Cerebellar nuclear complex (tissue), 1 donor: Measurements from ENCODE around the gene SLC16A12.

Experiments used
- DNase-seq, 2 experiments: peaks; one replicate each; lab custom pipeline; 2025; lab: John Stamatoyannopoulos, UW

The SLC16A12 gene

GRCh38 chr10:89505640-89506275 is 29.6 kb downstream of the SLC16A12 start:
- no peak for DNase-seq

- DNase-seq = no peak
These were observed 30.7 kb downstream of the SLC16A12 start for GRCh38 chr10:89504691-89505090.

- DNase-seq = no peak
These were observed 31.6 kb downstream of the SLC16A12 start for GRCh38 chr10:89503652-89504370.

- DNase-seq = no peak
These were observed 32.2 kb downstream of the SLC16A12 start for GRCh38 chr10:89503151-89503550.

- DNase-seq = no peak
These were observed 32.8 kb downstream of the SLC16A12 start for GRCh38 chr10:89502549-89502948.

GRCh38 chr10:89494575-89494974 is 40.8 kb downstream of the SLC16A12 start:
- no peak for DNase-seq

- no peak for DNase-seq
These were observed 41.3 kb downstream of the SLC16A12 start for GRCh38 chr10:89494068-89494467.

- no peak for DNase-seq
These were observed 43.5 kb downstream of the SLC16A12 start for GRCh38 chr10:89491932-89492331.

GRCh38 chr10:89490596-89491335 is 44.6 kb downstream of the SLC16A12 start:
- DNase-seq = no peak

- no peak for DNase-seq
These were observed 53.1 kb downstream of the SLC16A12 start for GRCh38 chr10:89482256-89482655.

- no peak for DNase-seq
These were observed 53.7 kb downstream of the SLC16A12 start for GRCh38 chr10:89481662-89482061.

- no peak for DNase-seq
These were observed 55.5 kb downstream of the SLC16A12 start for GRCh38 chr10:89479771-89480446.

- DNase-seq = no peak
These were observed 56.4 kb downstream of the SLC16A12 start for GRCh38 chr10:89478739-89479654.

GRCh38 chr10:89478085-89478738 is 57.2 kb downstream of the SLC16A12 start:
- no peak for DNase-seq

- no peak for DNase-seq
These were observed 59.2 kb downstream of the SLC16A12 start for GRCh38 chr10:89476150-89476549.

- DNase-seq = no peak
These were observed 59.8 kb downstream of the SLC16A12 start for GRCh38 chr10:89475591-89475998.

GRCh38 chr10:89475125-89475524 is 60.3 kb downstream of the SLC16A12 start:
- no peak for DNase-seq

GRCh38 chr10:89474452-89474851 is 60.9 kb downstream of the SLC16A12 start:
- DNase-seq = no peak

GRCh38 chr10:89471110-89471809 is 64.1 kb downstream of the SLC16A12 start:
- no peak for DNase-seq

- no peak for DNase-seq
These were observed 64.8 kb downstream of the SLC16A12 start for GRCh38 chr10:89470628-89471027.
